ENCODE results near the gene KRABD2.
"Not testable (repeated sequence)": the region's sequence is repeated elsewhere in the genome, so short reads cannot be mapped to it uniquely, and the experiment has no call there.

The KRABD2 gene

DNA sequence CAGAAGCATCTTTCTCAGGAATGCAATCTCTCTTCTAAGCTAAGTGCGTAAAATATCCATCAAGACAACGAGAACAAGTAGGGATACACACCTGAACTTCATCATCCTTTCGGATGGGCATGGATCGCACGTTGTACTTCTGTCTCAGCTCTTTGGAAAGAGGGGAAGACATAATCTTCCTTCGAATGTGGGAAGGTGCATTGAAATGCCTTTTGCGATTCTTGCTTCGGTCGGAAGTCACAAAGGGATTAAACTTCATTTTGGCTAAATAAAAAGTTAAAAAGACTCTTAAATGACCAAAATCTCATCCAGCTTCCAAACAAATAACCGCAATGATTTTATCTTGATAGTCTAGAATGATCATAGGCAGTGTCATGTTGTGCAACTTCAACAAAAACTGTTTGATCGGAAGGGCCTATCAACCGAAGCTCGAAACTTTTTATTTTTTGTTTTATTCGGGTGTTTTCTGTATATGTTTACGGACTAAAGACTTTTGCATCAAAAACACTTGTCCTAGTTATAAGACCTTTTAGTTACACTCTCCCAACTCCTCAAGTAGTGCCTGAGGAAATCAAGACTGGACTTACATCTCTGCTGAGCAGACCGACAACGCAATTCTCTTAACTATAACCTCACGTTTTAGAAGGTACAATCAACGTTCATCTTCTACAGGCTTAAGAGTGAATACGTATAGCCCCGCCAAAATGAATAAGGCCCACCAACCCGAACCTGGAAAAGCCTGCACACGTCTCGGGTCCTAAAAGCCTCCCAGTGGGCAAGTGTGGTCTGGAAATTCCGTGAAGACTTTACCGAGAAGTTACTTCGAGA, 5.8 kb upstream of the KRABD2 start:
- Histone ChIP-seq H3K27me3 (ENCODE audit: control insufficient read depth in 1 of 2, insufficient read depth in 2 of 2, low read length in 2 of 2) (no peaks in the 10 kb centered on the region), H3K9me3 (ENCODE audit: control insufficient read depth in 1 of 2, low read length in 2 of 2) (no peaks in the 10 kb centered on the region), H3K9ac (ENCODE audit: low read depth in 1 of 2, low read length in 2 of 2) (peak overlapping the region; percentile 61 to 86), H3K4me1 (ENCODE audit: control insufficient read depth in 1 of 2, insufficient read depth in 2 of 2, low read length in 2 of 2) (peaks cover 23 to 33% of the 10 kb centered on the region in 2 donors), H3K4me3 (ENCODE audit: low read depth in 1 of 2, low read length in 2 of 2) (peak overlapping the region; percentile 68 to 93), H3K27ac (ENCODE audit: low read depth, low read length) (no peak overlapping the region), H3K36me3 (ENCODE audit: control insufficient read depth in 1 of 2, insufficient read depth in 2 of 2, low read length in 2 of 2) (peaks cover 17 to 43% of the 10 kb centered on the region in 2 donors)

DNA sequence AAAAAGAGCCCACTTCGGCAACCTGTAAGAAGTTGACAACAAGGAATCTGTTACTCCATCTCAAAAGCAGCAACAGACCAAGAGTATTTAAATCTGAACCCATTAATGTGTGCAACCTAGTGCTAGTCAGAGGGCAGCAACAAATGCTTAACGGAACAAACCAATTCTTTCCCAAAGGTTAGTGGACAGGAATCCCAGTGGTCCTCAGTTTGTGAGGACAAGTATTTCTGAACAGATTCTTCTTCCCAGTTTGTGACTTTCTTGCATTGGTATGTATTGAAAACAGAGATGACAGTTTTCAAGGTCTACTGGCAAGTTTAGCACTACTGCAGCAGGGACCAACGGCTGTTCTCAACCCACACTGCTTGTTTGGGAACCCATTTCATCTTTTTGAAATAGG, 3.5 kb upstream of the KRABD2 start:
- H3K9me3 ChIP-seq (ENCODE audit: control insufficient read depth in 1 of 2, low read length in 2 of 2), result no peaks in the 10 kb centered on the region
- H3K27me3 ChIP-seq (ENCODE audit: control insufficient read depth in 1 of 2, insufficient read depth in 2 of 2, low read length in 2 of 2), result no peaks in the 10 kb centered on the region
- H3K9ac ChIP-seq (ENCODE audit: low read depth in 1 of 2, low read length in 2 of 2), result peak overlapping the region in 1 of 2 donors; percentile 5
- peaks cover 17 to 44% of the 10 kb centered on the region in 2 donors for H3K36me3 ChIP-seq (ENCODE audit: control insufficient read depth in 1 of 2, insufficient read depth in 2 of 2, low read length in 2 of 2)
- peaks cover 27 to 47% of the 10 kb centered on the region in 2 donors for H3K4me1 ChIP-seq (ENCODE audit: control insufficient read depth in 1 of 2, insufficient read depth in 2 of 2, low read length in 2 of 2)
- peak overlapping the region in 1 of 2 donors; percentile 21 for H3K4me3 ChIP-seq (ENCODE audit: low read depth in 1 of 2, low read length in 2 of 2)
- no peak overlapping the region for H3K27ac ChIP-seq (ENCODE audit: low read depth, low read length)

DNA sequence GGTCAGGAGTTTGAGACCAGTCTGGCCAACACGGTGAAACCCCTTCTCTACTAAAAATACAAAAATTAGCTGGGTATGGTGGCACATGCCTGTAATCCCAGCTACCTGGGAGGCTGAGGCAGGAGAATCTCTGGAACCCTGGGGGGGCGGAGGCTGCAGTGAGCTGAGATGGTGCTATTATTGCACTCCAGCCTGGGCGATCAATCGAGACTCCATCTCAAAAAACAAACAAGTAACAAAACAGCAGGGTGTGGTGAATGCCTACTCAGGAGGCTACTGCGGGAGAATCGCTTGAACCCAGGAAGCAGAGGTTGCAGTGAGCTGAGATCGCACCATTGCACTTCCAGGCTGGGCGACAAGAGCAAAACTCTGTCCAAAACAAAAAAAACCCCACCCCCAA, 1.6 kb upstream of the KRABD2 start:
- not testable (repeated sequence) for H3K9ac ChIP-seq (ENCODE audit: low read depth in 1 of 2, low read length in 2 of 2); H3K27ac ChIP-seq (ENCODE audit: low read depth, low read length); H3K27me3 ChIP-seq (ENCODE audit: control insufficient read depth in 1 of 2, insufficient read depth in 2 of 2, low read length in 2 of 2); H3K4me3 ChIP-seq (ENCODE audit: low read depth in 1 of 2, low read length in 2 of 2); H3K9me3 ChIP-seq (ENCODE audit: control insufficient read depth in 1 of 2, low read length in 2 of 2)
- Histone ChIP-seq H3K4me1 (ENCODE audit: control insufficient read depth in 1 of 2, insufficient read depth in 2 of 2, low read length in 2 of 2) (peaks cover 27 to 39% of the 10 kb centered on the region in 2 donors), H3K36me3 (ENCODE audit: control insufficient read depth in 1 of 2, insufficient read depth in 2 of 2, low read length in 2 of 2) (peaks cover 17 to 44% of the 10 kb centered on the region in 2 donors)

DNA sequence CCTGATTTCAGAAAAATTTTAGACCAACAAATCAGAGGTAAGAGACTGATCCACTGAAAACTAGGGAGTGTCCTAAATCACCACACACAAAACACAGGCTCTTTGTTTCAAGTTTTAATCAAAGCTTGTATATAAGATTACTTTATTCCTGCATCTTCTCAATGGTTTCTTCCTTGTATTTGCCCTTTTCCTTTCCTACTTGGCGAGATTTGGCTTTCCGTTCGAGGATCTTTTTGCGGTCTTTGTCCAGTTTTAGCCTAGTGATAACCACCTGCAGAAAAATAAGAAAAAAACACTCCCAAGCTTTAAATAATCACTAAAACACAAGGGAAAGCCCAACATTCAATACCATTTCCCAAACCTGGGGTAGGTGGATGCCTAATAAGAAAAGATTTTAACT, 918 bp upstream of the KRABD2 start:
- Histone ChIP-seq H3K9ac (ENCODE audit: low read depth in 1 of 2, low read length in 2 of 2) (no peak overlapping the region), H3K9me3 (ENCODE audit: control insufficient read depth in 1 of 2, low read length in 2 of 2) (no peaks in the 10 kb centered on the region), H3K4me3 (ENCODE audit: low read depth in 1 of 2, low read length in 2 of 2) (no peak overlapping the region), H3K27me3 (ENCODE audit: control insufficient read depth in 1 of 2, insufficient read depth in 2 of 2, low read length in 2 of 2) (no peaks in the 10 kb centered on the region), H3K4me1 (ENCODE audit: control insufficient read depth in 1 of 2, insufficient read depth in 2 of 2, low read length in 2 of 2) (peaks cover 27 to 39% of the 10 kb centered on the region in 2 donors), H3K27ac (ENCODE audit: low read depth, low read length) (no peak overlapping the region), H3K36me3 (ENCODE audit: control insufficient read depth in 1 of 2, insufficient read depth in 2 of 2, low read length in 2 of 2) (peaks cover 17 to 44% of the 10 kb centered on the region in 2 donors)

DNA sequence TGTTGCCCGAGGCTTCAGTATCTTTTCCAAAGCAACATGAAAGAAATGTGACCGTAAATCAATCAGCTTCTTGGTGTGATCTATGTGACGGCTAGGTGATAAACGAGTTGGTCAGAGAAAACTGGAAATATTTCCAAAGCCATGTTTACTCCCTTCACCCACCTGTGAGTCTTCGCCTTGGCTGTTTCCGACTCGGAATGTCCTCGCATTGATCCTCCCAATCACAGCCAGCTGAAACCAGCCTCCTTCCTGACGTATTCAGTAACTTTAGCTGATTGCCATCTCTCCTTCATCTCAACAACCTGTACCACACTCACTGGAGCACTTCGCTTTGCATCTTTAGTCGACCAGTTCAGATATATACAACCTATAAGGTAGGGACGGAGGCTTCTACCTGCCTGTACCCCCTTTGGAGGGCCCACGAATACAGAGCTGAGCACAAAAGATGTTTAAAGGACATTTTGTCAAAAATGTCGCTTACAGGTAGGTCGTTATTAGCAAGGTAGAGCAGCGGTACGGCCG, 705 bp downstream of the KRABD2 start:
- H3K9ac ChIP-seq (ENCODE audit: low read depth in 1 of 2, low read length in 2 of 2), result peak overlapping the region; percentile 82 to 96
- H3K9me3 ChIP-seq (ENCODE audit: control insufficient read depth in 1 of 2, low read length in 2 of 2), result no peaks in the 10 kb centered on the region
- H3K4me3 ChIP-seq (ENCODE audit: low read depth in 1 of 2, low read length in 2 of 2), result peak overlapping the region; percentile 96 to 98
- peaks cover 9 to 41% of the 10 kb centered on the region in 2 donors for H3K36me3 ChIP-seq (ENCODE audit: control insufficient read depth in 1 of 2, insufficient read depth in 2 of 2, low read length in 2 of 2)
- peaks cover 14 to 25% of the 10 kb centered on the region in 2 donors for H3K4me1 ChIP-seq (ENCODE audit: control insufficient read depth in 1 of 2, insufficient read depth in 2 of 2, low read length in 2 of 2)
- H3K27ac ChIP-seq (ENCODE audit: low read depth, low read length), result no peak overlapping the region
- H3K27me3 ChIP-seq (ENCODE audit: control insufficient read depth in 1 of 2, insufficient read depth in 2 of 2, low read length in 2 of 2), result no peaks in the 10 kb centered on the region

DNA sequence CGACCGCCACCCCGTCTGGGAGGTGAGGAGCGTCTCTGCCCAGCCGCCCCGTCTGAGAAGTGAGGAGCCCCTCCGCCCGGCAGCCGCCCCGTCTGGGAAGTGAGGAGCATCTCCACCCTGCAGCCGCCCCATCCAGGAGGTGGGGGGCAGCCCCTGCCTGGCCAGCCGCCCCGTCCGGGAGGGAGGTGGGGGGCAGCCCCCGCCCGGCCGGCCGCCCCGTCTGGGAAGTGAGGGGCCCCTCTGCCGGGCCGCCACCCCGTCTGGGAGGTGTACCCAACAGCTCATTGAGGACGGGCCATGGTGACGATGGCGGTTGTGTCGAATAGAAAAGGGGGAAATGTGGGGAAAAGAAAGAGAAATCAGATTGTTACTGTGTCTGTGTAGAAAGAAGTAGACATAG, 2.6 kb downstream of the KRABD2 start:
- H3K9ac ChIP-seq (ENCODE audit: low read depth in 1 of 2, low read length in 2 of 2); H3K4me3 ChIP-seq (ENCODE audit: low read depth in 1 of 2, low read length in 2 of 2); H3K27me3 ChIP-seq (ENCODE audit: control insufficient read depth in 1 of 2, insufficient read depth in 2 of 2, low read length in 2 of 2); H3K27ac ChIP-seq (ENCODE audit: low read depth, low read length); H3K9me3 ChIP-seq (ENCODE audit: control insufficient read depth in 1 of 2, low read length in 2 of 2): not testable (repeated sequence)
- H3K36me3 ChIP-seq (ENCODE audit: control insufficient read depth in 1 of 2, insufficient read depth in 2 of 2, low read length in 2 of 2), result peaks cover 4 to 36% of the 10 kb centered on the region in 2 donors
- peaks cover 4 to 15% of the 10 kb centered on the region in 2 donors for H3K4me1 ChIP-seq (ENCODE audit: control insufficient read depth in 1 of 2, insufficient read depth in 2 of 2, low read length in 2 of 2)

DNA sequence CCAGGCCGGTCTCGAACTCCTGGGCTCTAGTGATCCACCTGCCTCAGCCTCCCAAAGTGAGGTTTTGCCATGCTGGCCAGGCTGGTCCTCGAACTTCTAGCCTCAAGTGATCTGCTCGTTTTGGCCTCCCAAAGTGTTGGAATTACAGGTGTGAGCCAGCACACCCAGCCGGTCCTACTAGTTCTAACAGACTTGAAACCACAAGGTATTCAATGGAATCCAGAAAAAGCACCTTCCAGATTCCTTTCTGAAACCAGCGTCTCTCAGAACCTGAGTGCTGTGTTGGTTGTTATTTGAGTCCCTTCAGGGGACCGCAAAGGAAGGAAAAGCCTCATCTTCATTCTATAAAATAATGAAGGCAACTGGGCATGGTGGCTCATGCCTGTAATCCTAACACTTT, 4.1 kb downstream of the KRABD2 start:
- no peak overlapping the region for H3K27ac ChIP-seq (ENCODE audit: low read depth, low read length)

DNA sequence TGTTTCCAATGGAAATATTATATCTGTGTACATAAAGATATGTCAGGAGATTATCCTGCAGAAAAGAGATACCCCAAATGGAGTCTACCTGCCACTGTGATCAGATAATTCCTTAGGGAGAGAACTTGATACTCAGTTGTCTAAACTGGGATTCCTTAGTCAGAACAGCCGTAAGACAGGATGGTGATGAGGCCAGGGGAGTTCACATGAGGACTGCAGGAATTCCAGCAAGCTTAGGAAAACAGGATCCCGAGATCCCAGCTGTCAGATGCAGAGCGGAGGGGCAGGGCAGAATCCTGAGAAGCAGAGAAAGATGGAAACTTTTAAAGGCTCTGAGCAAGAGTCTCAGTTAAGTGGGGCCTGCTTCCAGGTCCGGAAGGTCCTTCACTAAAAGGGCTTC, 4.7 kb downstream of the KRABD2 start:
- Histone ChIP-seq H3K4me3 (ENCODE audit: low read depth in 1 of 2, low read length in 2 of 2) (no peak overlapping the region), H3K27me3 (ENCODE audit: control insufficient read depth in 1 of 2, insufficient read depth in 2 of 2, low read length in 2 of 2) (no peaks in the 10 kb centered on the region), H3K4me1 (ENCODE audit: control insufficient read depth in 1 of 2, insufficient read depth in 2 of 2, low read length in 2 of 2) (peaks cover 2 to 12% of the 10 kb centered on the region in 2 donors), H3K9me3 (ENCODE audit: control insufficient read depth in 1 of 2, low read length in 2 of 2) (no peaks in the 10 kb centered on the region), H3K9ac (ENCODE audit: low read depth in 1 of 2, low read length in 2 of 2) (no peak overlapping the region), H3K36me3 (ENCODE audit: control insufficient read depth in 1 of 2, insufficient read depth in 2 of 2, low read length in 2 of 2) (peaks cover 4 to 19% of the 10 kb centered on the region in 2 donors), H3K27ac (ENCODE audit: low read depth, low read length) (no peak overlapping the region)

More for the DNA sequence above, 4.1 kb downstream of the KRABD2 start:
- no peak overlapping the region for H3K4me3 ChIP-seq (ENCODE audit: low read depth in 1 of 2, low read length in 2 of 2)
- no peak overlapping the region for H3K9ac ChIP-seq (ENCODE audit: low read depth in 1 of 2, low read length in 2 of 2)
- H3K4me1 ChIP-seq (ENCODE audit: control insufficient read depth in 1 of 2, insufficient read depth in 2 of 2, low read length in 2 of 2), result peaks cover 4 to 15% of the 10 kb centered on the region in 2 donors
- no peaks in the 10 kb centered on the region for H3K9me3 ChIP-seq (ENCODE audit: control insufficient read depth in 1 of 2, low read length in 2 of 2)
- H3K36me3 ChIP-seq (ENCODE audit: control insufficient read depth in 1 of 2, insufficient read depth in 2 of 2, low read length in 2 of 2), result peaks cover 4 to 21% of the 10 kb centered on the region in 2 donors
- no peaks in the 10 kb centered on the region for H3K27me3 ChIP-seq (ENCODE audit: control insufficient read depth in 1 of 2, insufficient read depth in 2 of 2, low read length in 2 of 2)

DNA sequence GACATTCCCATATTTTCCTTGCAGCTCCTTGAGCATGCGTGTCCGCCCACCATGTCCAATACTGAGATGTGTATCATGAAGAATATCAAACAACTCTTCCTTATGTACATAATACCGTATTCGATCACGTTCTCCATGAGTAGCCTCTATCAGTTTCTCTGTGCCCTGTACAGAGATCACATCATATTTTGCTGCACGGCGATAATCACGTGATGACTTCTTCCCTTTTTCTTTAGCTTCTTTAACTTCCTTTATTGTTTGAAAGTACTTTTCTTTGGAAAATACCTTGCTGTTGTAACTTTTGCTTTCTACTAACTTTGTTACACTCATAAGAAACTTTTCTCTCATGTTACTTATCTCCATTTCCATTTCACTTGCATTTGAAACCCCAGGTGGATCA, 6.6 kb downstream of the KRABD2 start:
- H3K9ac ChIP-seq (ENCODE audit: low read depth in 1 of 2, low read length in 2 of 2), result no peak overlapping the region
- H3K27me3 ChIP-seq (ENCODE audit: control insufficient read depth in 1 of 2, insufficient read depth in 2 of 2, low read length in 2 of 2), result no peaks in the 10 kb centered on the region
- H3K4me3 ChIP-seq (ENCODE audit: low read depth in 1 of 2, low read length in 2 of 2), result no peak overlapping the region
- no peak overlapping the region for H3K27ac ChIP-seq (ENCODE audit: low read depth, low read length)
- H3K4me1 ChIP-seq (ENCODE audit: control insufficient read depth in 1 of 2, insufficient read depth in 2 of 2, low read length in 2 of 2), result no peaks in the 10 kb centered on the region
- H3K9me3 ChIP-seq (ENCODE audit: control insufficient read depth in 1 of 2, low read length in 2 of 2), result no peaks in the 10 kb centered on the region
- H3K36me3 ChIP-seq (ENCODE audit: control insufficient read depth in 1 of 2, insufficient read depth in 2 of 2, low read length in 2 of 2), result peaks cover 4 to 19% of the 10 kb centered on the region in 2 donors

DNA sequence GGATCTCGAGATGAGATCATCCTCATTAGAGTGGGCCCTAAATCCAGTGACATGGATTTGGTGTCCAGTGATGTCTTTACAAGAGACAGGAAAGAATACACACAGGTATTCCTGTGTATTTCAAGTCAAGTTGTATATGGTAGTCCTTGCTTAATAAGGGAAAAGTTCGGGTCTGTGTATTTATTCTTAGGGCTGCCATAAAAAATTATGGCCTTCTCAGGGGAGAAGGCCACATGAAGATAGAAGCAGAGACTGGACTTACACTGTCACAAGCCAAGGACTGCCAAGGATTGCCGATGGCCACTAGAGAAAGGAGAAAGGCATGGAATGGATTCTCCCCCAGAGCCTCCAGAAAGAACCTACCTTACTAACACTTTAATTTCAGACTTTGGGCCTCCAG, 8.3 kb downstream of the KRABD2 start:
- Histone ChIP-seq H3K9me3 (ENCODE audit: control insufficient read depth in 1 of 2, low read length in 2 of 2) (no peaks in the 10 kb centered on the region), H3K4me3 (ENCODE audit: low read depth in 1 of 2, low read length in 2 of 2) (no peak overlapping the region), H3K36me3 (ENCODE audit: control insufficient read depth in 1 of 2, insufficient read depth in 2 of 2, low read length in 2 of 2) (peaks cover 4 to 19% of the 10 kb centered on the region in 2 donors), H3K27ac (ENCODE audit: low read depth, low read length) (no peak overlapping the region), H3K4me1 (ENCODE audit: control insufficient read depth in 1 of 2, insufficient read depth in 2 of 2, low read length in 2 of 2) (no peaks in the 10 kb centered on the region), H3K27me3 (ENCODE audit: control insufficient read depth in 1 of 2, insufficient read depth in 2 of 2, low read length in 2 of 2) (no peaks in the 10 kb centered on the region), H3K9ac (ENCODE audit: low read depth in 1 of 2, low read length in 2 of 2) (no peak overlapping the region)
